ENCODE measurements around the gene CDK17. TPM values are rescaled to one million over a fixed set of nuclear protein-coding genes. Genes with fewer than 3 reads are reported as not detected.
"Not testable (repeated sequence)": the region's sequence is repeated elsewhere in the genome, so short reads cannot be mapped to it uniquely, and the experiment has no call there.

CDK17 gene
- total and polyA plus RNA-seq, 2 of the 8 experiments (the other 6 are each of a cell fraction or from before 2014, with no cell fraction given) = 5.8 to 20.0 TPM

- TF ChIP-seq ASH2L (IDR thresholded peaks at IDR 0.05; ENCODE audit: low read length) (no peak), NANOG (IDR thresholded peaks at IDR 0.05; ENCODE audit: insufficient read depth, low read depth, low read length, poor library complexity, severe bottlenecking) (no peak), SP2 (IDR thresholded peaks at IDR 0.05; ENCODE audit: low read length) (no peak), TAF1 (IDR thresholded peaks at IDR 0.05; ENCODE audit: low read depth, low read length) (no peak), RFX5 (IDR thresholded peaks at IDR 0.05; ENCODE audit: borderline replicate concordance, low read depth, low read length) (no peak), SP4 (IDR thresholded peaks at IDR 0.05; ENCODE audit: low read length) (no peak), JUND (IDR thresholded peaks at IDR 0.05; ENCODE audit: low read length) (no peak), ATF3 (IDR thresholded peaks at IDR 0.05; ENCODE audit: insufficient read depth, low read depth, low read length) (no peak)
Measured at GRCh38 chr12:96419576-96420276, 19.5 kb upstream of the CDK17 start (continued).

GRCh38 chr12:96417688-96418087, 17.4 kb upstream of the CDK17 start:
- H3K23ac ChIP-seq (ENCODE audit: insufficient read length); H3K9me3 ChIP-seq (ENCODE audit: insufficient read depth in 2 of 2, low read depth in 1 of 2, low read length in 1 of 2); H3K4me2 ChIP-seq (ENCODE audit: insufficient read depth in 1 of 2, low read depth in 2 of 2, low read length in 2 of 2); CTCF ChIA-PET (ENCODE audit: partially characterized antibody); H3K18ac ChIP-seq (ENCODE audit: extremely low read depth, low read length); H2AK5ac ChIP-seq (ENCODE audit: low read depth, low read length); H3K9ac ChIP-seq (replicated peaks in 1 of 4; ENCODE audit: extremely low read depth in 1 of 4, low read depth in 3 of 4, low read length in 3 of 4); H2BK15ac ChIP-seq (ENCODE audit: low read length); H3K79me2 ChIP-seq (ENCODE audit: control insufficient read depth in 1 of 2, insufficient read depth in 2 of 2, low read length in 2 of 2); H4K20me1 ChIP-seq (replicated peaks in 1 of 2; ENCODE audit: control insufficient read depth in 1 of 2, insufficient read depth in 2 of 2, low read length in 2 of 2); H3K4me1 ChIP-seq (replicated peaks in 1 of 4; ENCODE audit: control insufficient read depth in 3 of 4, insufficient read depth in 4 of 4, low read length in 3 of 4); H3K4ac ChIP-seq (replicated peaks; ENCODE audit: insufficient read length, low read depth, low read length); H2BK120ac ChIP-seq (replicated peaks; ENCODE audit: low read depth, low read length); FAIRE-seq; H2BK20ac ChIP-seq (ENCODE audit: low read length); H3K4me3 ChIP-seq (ENCODE audit: extremely low read depth in 1 of 4, insufficient read depth in 2 of 4, low read depth in 3 of 4, low read length in 4 of 4); H4K8ac ChIP-seq (ENCODE audit: extremely low read depth, insufficient read depth, low read length); H4K5ac ChIP-seq (ENCODE audit: insufficient read length, low read depth, low read length); H3K36me3 ChIP-seq (ENCODE audit: control insufficient read depth in 2 of 4, insufficient read depth in 4 of 4, low read length in 3 of 4); DNase-seq (ENCODE audit: low read depth in 1 of 2, low spot score in 2 of 2); H4K91ac ChIP-seq (replicated peaks; ENCODE audit: insufficient read length, low read length); H2AFZ ChIP-seq (ENCODE audit: low read length); H2BK12ac ChIP-seq (ENCODE audit: low read depth, low read length); H3K14ac ChIP-seq (ENCODE audit: insufficient read length); H3K79me1 ChIP-seq (ENCODE audit: low read depth, low read length); H3K56ac ChIP-seq (replicated peaks; ENCODE audit: insufficient read length, low read depth, low read length); POLR2A ChIA-PET (ENCODE audit: partially characterized antibody); H2BK5ac ChIP-seq (ENCODE audit: low read depth, low read length); H3K27me3 ChIP-seq (replicated peaks in 1 of 4; ENCODE audit: control insufficient read depth in 3 of 4, extremely low read depth in 1 of 4, insufficient read depth in 3 of 4, low read length in 3 of 4); H3K23me2 ChIP-seq (ENCODE audit: low read depth, low read length); H3K27ac ChIP-seq (ENCODE audit: low read depth, low read length): not testable (repeated sequence)
- WGBS, 2 experiments (ENCODE audit: extremely low coverage in 1 of 2, insufficient coverage in 1 of 2, insufficient read length in 1 of 2, insufficient replicate concordance in 2 of 2, low coverage in 1 of 2, low lambda C conversion rate in 2 of 2, missing lambda C conversion rate in 1 of 2) = 100% methylated on average over 2 of the region's 2 CpGs; no CpG with 5 or more reads in 1 of the 2 experiments
